GM19468 (cell line): Measurements from ENCODE around the gene LRRC30.
"Not testable (repeated sequence)": the region's sequence is repeated elsewhere in the genome, so short reads cannot be mapped to it uniquely, and the experiment has no call there.

ENCODE experiments used
- ATAC-seq: cut with Tn5 transposase; IDR thresholded peaks from one replicate; pipeline ENCODE4 v1.9.1; 2021; ENCODE audit warnings: mild to moderate bottlenecking, moderate library complexity, moderate number of reproducible peaks; ENCODE audit not compliant: unreplicated experiment; ENCODE audit errors: extremely low read depth

Gene LRRC30

GRCh38 chr18:7230626-7231349, at the start of gene LRRC30:
TSS of gene LRRC30 (plus strand) at chr18:7231089. CDS start at chr18:7231139, 50 bp downstream.
- no peak for ATAC-seq

- no peak for ATAC-seq
Observed at GRCh38 chr18:7185701-7186100, 45.2 kb upstream of the LRRC30 start.

- ATAC-seq = no peak
Observed at GRCh38 chr18:7190547-7191156, 40.2 kb upstream of the LRRC30 start.

- ATAC-seq = no peak
Observed at GRCh38 chr18:7191736-7192135, 39.2 kb upstream of the LRRC30 start.

GRCh38 chr18:7195266-7195665, 35.6 kb upstream of the LRRC30 start:
- no peak for ATAC-seq

- no peak for ATAC-seq
Observed at GRCh38 chr18:7196421-7196820, 34.5 kb upstream of the LRRC30 start.

- no peak for ATAC-seq
Observed at GRCh38 chr18:7197854-7198253, 33.0 kb upstream of the LRRC30 start.

GRCh38 chr18:7198326-7198725, 32.6 kb upstream of the LRRC30 start:
- no peak for ATAC-seq

GRCh38 chr18:7201096-7201495, 29.8 kb upstream of the LRRC30 start:
- ATAC-seq = no peak

- ATAC-seq = no peak
Observed at GRCh38 chr18:7202169-7202568, 28.7 kb upstream of the LRRC30 start.

- ATAC-seq = not testable (repeated sequence)
Observed at GRCh38 chr18:7203601-7204000, 27.3 kb upstream of the LRRC30 start.

- ATAC-seq = no peak
Observed at GRCh38 chr18:7205346-7205745, 25.5 kb upstream of the LRRC30 start.

GRCh38 chr18:7206217-7206616, 24.7 kb upstream of the LRRC30 start:
- no peak for ATAC-seq

GRCh38 chr18:7207366-7207915, 23.4 kb upstream of the LRRC30 start:
- ATAC-seq = no peak

GRCh38 chr18:7221424-7222155, 9.3 kb upstream of the LRRC30 start:
- no peak for ATAC-seq

- no peak for ATAC-seq
Observed at GRCh38 chr18:7224198-7224597, 6.7 kb upstream of the LRRC30 start.

GRCh38 chr18:7232218-7232617, 1.3 kb downstream of the LRRC30 start:
- no peak for ATAC-seq

GRCh38 chr18:7233134-7233810, 2.4 kb downstream of the LRRC30 start:
- no peak for ATAC-seq

- ATAC-seq = no peak
Observed at GRCh38 chr18:7234091-7234490, 3.2 kb downstream of the LRRC30 start.

GRCh38 chr18:7234956-7235355, 4.1 kb downstream of the LRRC30 start:
- no peak for ATAC-seq
